GM18498 (cell line): ENCODE data around the gene GPR3.
A peak's percentile ranks its signal among the peaks of the same experiment; 100 is the strongest.

ENCODE experiments used
- ATAC-seq: cut with Tn5 transposase; IDR thresholded peaks from one replicate; pipeline ENCODE4 v1.9.1; 2021; ENCODE audit warnings: mild to moderate bottlenecking, moderate library complexity; ENCODE audit not compliant: unreplicated experiment

Gene GPR3

GRCh38 chr1:27392096-27392777 lies at the start of gene GPR3:
Gene GPR3 (plus strand): TSS chr1:27392622. CDS start chr1:27393799, 1,177 bp downstream.
- ATAC-seq: peak; percentile 84

GRCh38 chr1:27342778-27343638 lies 49.4 kb upstream of the GPR3 start:
- ATAC-seq: peak; percentile 36

GRCh38 chr1:27343639-27344025 lies 48.8 kb upstream of the GPR3 start:
- no peak for ATAC-seq

- no peak for ATAC-seq
Measured at GRCh38 chr1:27345272-27345671, 47.1 kb upstream of the GPR3 start.

- ATAC-seq: no peak
Measured at GRCh38 chr1:27346357-27346756, 46.1 kb upstream of the GPR3 start.

GRCh38 chr1:27346991-27347624 lies 45.3 kb upstream of the GPR3 start:
- ATAC-seq: no peak

- no peak for ATAC-seq
Measured at GRCh38 chr1:27348861-27349783, 43.3 kb upstream of the GPR3 start.

- no peak for ATAC-seq
Measured at GRCh38 chr1:27349784-27350662, 42.4 kb upstream of the GPR3 start.

GRCh38 chr1:27350663-27351540 lies 41.5 kb upstream of the GPR3 start:
- ATAC-seq: no peak

- ATAC-seq: no peak
Measured at GRCh38 chr1:27351541-27352107, 40.8 kb upstream of the GPR3 start.

GRCh38 chr1:27353166-27353565 lies 39.3 kb upstream of the GPR3 start:
- no peak for ATAC-seq

GRCh38 chr1:27353629-27354028 lies 38.8 kb upstream of the GPR3 start:
- no peak for ATAC-seq

GRCh38 chr1:27355683-27356082 lies 36.7 kb upstream of the GPR3 start:
- no peak for ATAC-seq

- no peak for ATAC-seq
Measured at GRCh38 chr1:27356277-27356618, 36.2 kb upstream of the GPR3 start.

GRCh38 chr1:27356619-27357280 lies 35.7 kb upstream of the GPR3 start:
- ATAC-seq: no peak

GRCh38 chr1:27357281-27358037 lies 35.0 kb upstream of the GPR3 start:
- ATAC-seq: peak; percentile 52
